ENCODE data around the gene OR5AU1. TPM values are rescaled to one million over a fixed set of nuclear protein-coding genes. Genes with fewer than 3 reads are reported as not detected.
A peak's percentile ranks its signal among the peaks of the same experiment; 100 is the strongest.
"Not testable (repeated sequence)": the region's sequence is repeated elsewhere in the genome, so short reads cannot be mapped to it uniquely, and the experiment has no call there.

Gene OR5AU1
- total RNA-seq, 1 donor from 2014 or later = not detected

DNA sequence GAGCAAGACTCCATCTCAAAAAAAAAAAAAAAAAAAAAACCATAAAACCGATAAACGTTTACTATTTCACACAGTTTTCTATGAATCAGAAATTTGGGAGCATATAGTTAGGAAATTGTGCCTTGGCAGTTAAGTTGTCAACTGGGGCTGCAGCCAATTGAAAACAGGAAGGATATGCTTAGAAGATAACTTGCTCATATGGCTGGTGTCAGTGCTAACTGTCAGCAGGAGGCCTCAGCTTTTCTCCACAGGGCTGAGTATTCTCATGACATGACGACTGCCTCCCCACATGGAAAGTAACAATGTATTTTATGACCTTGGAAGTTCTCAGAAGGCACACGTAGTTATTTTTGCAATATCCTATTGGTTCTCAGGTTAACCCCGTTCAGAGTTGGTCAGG lies 29.6 kb upstream of the OR5AU1 start:
- ATAC-seq = no peak
- no peak for DNase-seq (ENCODE audit: low spot score)
- intact Hi-C loops (cut with DNase I) = no loop called here

DNA sequence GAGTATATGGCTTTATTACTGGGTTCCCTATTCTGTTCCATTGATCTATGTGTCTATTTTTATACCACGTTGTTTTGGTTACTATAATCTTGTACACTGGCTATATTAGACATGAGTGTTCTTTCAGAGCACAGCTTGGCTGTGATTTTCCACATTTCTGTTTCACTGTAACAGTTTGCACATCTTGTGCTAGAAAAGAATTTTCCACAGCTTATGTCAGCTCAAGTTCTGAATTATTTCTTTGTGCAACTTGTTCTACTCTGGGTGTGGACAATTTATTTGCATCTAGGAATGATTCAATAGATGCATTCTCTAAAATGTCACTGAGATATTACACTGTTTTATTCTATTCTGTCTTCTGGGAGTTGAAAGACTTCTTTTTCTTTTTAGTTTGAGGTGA lies 28.4 kb upstream of the OR5AU1 start:
- intact Hi-C loops (cut with DNase I) = no loop called here
- ATAC-seq (peak; percentile 46), DNase-seq (ENCODE audit: low spot score) (no peak)

DNA sequence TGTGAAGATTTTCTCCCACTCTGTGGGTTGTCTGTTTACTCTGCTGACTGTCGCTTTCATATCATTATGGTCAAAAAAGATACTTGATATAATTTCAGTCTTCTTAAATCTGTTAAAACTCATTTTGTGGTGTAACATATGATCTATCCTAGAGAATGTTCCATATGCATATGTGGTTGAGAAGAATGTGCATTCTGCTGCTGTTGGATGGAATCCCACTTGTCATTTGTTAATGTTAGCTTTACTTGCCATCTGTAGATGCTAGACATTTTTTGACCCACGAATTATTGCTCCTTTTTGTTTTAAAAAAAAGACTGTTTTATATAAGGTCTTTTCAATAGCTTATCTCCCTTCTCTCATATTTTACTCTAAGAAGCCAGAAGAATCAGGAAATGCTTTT lies 26.3 kb upstream of the OR5AU1 start:
- intact Hi-C loops (cut with DNase I) = no loop called here
- ATAC-seq (no peak), DNase-seq (ENCODE audit: low spot score) (no peak)

DNA sequence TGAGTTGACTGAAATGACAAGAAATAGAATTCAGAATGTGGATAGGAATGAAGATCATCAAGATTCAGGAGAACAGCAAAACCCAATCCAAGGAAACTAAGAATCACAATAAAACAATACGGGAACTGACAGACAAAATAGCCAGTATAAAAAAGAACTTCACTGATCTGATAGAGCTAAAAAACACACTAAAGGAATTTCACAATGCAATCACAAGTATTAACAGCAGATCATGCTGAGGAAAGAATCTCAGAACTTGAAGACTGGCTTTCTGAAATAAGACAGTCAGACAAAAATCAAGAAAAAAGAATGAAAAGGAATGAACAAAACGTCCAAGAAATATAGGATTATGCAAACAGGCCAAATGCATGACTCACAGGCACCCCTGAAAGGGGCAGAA lies 15.3 kb upstream of the OR5AU1 start:
- DNase-seq (ENCODE audit: low spot score) (no peak), ATAC-seq (no peak)
- intact Hi-C loops (cut with DNase I) = no loop called here

DNA sequence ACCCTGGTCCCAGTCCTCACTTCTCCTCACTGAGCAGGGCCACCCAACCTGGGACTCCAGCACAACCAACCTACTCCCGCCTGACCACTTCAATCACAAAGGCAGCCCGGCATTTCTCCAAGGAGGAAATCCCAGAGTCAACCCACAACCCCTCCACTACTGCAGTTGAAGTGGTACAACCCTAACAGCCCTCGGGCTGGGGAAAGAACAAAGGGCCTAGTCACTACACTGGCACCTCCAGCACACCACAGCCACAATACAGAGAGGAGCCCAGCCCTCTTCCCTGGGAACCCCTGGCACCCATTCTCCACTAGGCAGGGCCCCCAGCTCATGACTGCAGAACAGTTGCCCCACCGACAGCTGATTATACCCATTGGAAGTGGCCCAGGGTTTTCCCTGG lies 13.7 kb upstream of the OR5AU1 start:
- DNase-seq (ENCODE audit: low spot score) = no peak
- ATAC-seq = no peak
- intact Hi-C loops (cut with DNase I) = no loop called here

DNA sequence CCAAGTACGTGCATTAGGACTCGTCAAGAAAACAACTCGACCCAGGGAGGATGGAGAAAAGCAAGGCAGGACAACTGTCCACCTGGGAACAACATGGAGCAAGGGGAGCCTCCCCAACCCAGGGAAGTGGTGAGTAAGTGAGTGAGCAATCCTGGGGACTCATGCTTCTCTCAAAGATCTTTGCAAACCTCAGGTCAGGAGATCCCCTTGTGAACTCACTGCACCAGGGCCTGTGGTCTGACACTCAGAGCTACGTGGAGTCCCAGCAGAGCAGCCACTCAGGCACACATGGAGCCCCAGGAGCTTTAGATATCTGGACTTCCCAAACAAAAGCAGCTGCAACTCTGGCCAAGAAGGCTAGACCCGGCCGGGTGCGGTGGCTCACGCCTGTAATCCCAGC lies 12.2 kb upstream of the OR5AU1 start:
- DNase-seq (ENCODE audit: low spot score) = no peak
- ATAC-seq = no peak
- intact Hi-C loops (cut with DNase I) = no loop called here

DNA sequence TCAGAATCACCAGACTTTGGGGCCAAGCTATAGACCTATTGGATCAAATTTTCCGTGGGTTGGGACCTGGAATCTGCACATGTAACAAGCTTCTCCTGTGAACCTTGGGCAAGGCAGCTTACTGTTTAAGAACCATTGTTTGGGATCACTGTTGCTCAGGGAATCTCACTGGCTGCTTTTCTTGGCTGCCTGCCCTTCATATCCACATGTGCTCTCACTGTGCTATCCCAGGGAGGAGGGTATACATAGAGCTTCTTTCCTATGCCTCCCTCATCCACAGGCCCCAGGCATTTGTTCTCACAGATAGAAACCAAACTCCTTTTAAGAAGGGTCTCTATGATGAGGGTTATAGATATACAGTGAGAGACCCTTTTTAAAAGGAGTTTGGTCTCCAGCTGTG lies 9.8 kb upstream of the OR5AU1 start:
- intact Hi-C loops (cut with DNase I); DNase-seq (ENCODE audit: low spot score): not testable (repeated sequence)
- ATAC-seq = peak; percentile 58

DNA sequence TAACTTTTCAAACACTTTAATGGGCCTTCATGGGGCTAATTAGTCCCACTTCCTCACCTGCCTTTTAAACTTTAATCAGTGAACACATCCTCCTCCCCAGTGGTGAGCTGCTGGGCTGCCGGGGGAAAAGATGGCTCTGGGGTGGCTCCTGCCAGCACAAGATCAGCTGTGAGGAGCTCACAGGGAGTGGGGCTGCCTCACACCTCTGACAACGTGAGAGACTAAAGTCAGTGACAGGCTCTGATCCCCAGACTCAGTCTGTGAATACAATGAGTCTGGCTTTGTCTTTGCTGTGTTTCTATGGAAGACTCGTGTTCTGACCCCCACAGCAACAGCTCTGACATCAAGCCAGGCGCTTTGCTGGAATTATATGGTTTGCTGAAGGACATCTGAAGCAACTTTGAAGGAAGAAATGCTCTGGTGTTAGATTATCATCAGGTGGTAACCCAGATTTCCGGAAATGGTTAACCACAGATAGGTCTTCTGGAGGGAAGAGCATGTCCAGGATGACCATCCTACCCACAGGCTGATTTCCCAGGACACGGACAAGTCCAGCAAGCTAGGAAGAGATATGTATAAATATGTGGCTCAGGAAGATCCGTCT lies 9.2 kb upstream of the OR5AU1 start:
- intact Hi-C loops (cut with DNase I); DNase-seq (ENCODE audit: low spot score): not testable (repeated sequence)
- ATAC-seq = peak; percentile 13

DNA sequence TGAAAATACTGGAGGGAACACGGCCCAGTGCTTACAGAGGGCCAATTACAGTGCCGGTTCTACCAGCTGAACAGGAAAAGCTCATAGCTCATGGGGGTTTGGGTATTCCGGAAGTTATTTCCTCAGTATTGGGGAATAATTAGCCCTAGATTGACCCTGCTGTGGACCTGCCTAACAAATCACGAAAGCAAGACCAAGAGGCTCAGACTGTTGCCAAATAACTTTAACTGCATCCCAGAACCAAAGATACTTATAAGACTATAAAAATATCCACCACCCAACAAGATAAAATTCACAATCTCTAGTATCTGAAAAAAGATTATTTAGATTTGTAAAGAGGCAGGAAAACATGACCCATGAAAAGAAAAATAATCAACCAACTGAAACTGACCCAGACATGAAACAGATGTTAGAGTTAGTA lies 8.0 kb upstream of the OR5AU1 start:
- DNase-seq (ENCODE audit: low spot score) (no peak), ATAC-seq (no peak)
- intact Hi-C loops (cut with DNase I) = no loop called here

DNA sequence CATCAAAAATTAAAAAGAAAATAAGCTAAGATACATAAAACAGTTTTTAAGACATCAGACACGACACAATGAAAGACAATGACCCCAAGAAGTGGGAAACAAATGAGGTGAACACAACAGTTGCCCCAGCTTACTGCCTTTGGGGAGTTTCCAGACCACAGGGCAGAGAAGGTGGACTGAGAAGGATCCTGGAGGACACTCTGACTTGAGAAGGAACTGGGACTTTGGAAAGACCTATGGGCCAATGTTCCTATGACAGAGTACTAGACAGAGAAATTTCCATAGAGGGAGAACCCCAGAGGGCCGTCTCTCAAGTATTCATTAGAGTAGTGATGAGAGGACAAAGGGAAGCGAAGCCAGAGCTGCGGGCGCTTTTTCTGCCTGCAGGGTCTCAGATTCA lies 6.2 kb upstream of the OR5AU1 start:
- no peak for DNase-seq (ENCODE audit: low spot score)
- intact Hi-C loops (cut with DNase I) = no loop called here
- ATAC-seq = no peak

DNA sequence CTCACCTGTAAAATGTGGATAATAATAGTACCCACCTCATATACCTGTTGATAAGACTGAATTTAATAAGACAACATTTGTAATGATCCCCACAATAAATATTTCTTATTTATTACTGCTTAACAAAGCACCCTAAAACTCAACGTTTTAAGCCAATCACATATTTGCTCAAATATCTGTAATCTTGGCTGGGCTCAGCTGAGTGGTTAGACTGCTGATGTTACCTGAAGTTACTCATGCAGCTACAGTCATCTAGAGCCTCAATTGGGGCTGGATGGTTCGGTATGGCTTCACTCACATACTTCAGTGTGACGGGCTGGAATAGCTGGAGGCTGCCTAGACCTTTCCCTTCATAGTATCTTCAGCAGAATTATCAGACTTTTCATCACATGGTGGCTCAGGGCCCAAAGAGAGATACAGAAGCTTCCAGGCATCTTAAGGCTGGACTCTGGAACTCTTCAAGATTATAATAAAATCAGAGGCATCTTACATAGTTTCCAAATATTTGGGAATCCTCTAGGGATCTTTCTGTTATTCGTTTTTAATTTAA lies 4.3 kb upstream of the OR5AU1 start:
- ATAC-seq (no peak), DNase-seq (ENCODE audit: low spot score) (no peak)
- intact Hi-C loops (cut with DNase I) = no loop called here

DNA sequence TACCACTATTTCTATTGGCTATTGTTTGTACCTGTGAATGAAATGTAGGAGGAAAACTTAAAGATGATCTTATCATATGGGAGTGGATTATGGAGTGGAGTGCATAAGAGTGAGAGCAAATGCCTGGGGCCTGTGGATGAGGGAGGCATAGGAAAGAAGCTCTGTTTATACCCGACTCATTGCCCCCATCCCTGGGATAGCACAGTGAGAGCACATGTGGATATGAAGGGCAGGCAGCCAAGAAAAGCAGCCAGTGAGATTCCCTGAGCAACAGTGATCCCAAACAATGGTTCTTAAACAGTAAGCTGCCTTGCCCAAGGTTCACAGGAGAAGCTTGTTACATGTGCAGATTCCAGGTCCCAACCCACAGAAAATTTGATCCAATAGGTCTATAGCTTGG lies 2.3 kb upstream of the OR5AU1 start:
- intact Hi-C loops (cut with DNase I); DNase-seq (ENCODE audit: low spot score); ATAC-seq: not testable (repeated sequence)

DNA sequence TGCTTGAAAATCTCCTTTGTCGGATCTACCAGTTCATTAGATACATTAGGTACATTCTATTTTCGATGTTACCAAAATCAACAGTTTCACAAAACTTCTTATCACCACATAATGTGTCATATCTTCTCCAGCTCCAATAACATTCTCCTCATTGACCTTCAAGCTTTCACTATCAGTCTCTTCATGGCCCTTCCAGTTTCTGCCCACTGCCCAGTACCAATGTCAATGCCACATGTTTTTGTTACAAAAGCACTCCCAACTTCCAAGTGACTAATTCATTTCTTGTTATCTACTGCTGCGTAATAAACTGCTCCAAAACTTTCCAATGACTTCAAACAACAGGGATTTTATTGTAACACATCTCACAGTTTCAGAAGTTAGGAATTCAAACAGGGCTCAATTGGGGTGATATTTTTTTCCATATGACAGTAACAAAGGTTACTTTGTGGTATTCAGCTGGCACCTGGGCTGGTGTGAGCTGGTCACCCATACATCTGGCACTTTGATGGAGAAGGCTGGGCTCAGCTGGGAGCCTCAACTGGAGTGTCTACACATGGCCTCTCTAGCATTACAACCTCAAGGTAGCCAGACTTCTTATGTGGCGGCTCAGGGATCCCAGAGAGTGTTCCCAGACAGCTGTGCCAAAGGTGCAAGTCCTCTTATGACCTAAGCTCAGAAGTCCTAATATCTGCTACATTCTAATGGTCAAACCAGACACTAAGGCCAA lies 6.1 kb downstream of the OR5AU1 start:
- intact Hi-C loops (cut with DNase I) = no loop called here
- ATAC-seq (no peak), DNase-seq (ENCODE audit: low spot score) (no peak)

DNA sequence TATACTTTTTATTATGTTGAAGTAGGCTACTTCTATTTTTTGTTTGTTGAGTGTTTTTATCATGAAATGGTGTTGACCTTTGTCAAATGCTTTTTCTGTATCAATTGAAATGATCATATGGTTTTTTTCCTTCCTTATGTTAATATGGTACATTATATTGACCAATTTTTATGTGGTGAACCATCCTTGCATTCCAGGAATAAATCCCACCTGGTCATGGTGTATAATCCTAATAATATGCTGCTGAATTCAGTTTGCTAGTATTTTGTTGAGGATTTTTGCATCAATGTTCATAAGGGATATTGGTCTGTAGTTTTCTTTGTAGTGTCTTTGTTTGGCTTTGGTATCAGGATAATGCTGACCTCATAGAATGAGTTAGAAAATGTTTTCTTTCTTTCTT lies 10.4 kb downstream of the OR5AU1 start:
- ATAC-seq = no peak
- DNase-seq (ENCODE audit: low spot score) = no peak
- intact Hi-C loops (cut with DNase I) = no loop called here

DNA sequence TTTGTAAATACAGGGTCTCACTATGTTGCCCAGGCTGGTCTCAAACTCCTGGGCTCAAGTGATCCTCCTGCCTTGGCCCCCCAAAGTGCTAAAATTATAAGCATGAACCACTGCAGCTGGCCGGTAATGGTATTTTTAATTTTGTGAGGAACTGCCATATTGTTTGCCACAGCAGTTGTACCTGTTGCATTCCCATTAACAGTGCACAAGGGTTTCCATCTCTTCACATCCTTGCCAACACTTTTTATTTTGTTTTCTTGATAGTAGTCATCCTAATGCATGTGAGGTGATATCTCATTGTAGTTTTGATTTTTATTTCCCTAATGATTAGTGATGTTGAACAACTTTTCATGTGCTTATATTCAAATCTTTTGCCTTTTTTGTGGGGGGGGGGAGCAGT lies 13.5 kb downstream of the OR5AU1 start:
- ATAC-seq (no peak), DNase-seq (ENCODE audit: low spot score) (no peak)
- intact Hi-C loops (cut with DNase I) = no loop called here

DNA sequence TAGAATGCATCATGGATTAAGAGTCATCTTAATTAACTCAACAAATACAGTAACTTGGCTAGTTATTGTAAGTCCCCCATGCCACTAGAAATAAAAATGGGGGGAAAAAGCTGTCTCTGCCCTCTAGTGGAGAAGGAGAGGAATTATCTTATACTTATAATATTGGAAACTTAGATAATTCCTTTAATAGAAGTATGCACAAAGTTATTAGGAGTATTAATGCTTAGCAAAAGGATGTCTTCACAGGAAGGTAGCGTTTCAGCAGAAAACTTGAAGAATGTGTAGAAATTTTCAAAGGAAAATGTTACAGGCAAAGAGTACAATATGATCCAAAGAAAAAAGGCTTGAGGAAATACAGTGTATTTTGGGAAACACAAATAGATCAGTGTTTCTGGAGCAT lies 19.8 kb downstream of the OR5AU1 start:
- ATAC-seq = no peak
- no peak for DNase-seq (ENCODE audit: low spot score)
- intact Hi-C loops (cut with DNase I) = no loop called here

DNA sequence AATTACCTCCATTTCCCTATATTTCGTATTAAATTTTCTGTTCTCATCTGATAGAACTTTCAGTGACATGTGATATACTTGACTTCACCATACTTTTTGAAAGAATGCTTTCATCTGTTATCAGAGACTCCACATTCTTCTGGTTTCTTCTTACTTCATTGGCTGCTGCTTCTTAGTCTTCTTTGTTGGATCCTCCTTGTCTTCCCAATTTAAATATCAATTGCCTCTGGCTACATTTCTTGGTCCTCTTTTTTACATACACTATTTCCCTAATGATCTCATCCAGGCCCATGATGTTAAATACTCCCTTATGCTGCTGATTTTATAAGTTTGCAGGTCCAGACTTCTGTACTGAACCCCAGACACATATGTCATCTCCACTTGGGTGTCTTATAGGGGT lies 22.0 kb downstream of the OR5AU1 start:
- intact Hi-C loops (cut with DNase I) = no loop called here
- ATAC-seq = no peak
- DNase-seq (ENCODE audit: low spot score) = no peak

DNA sequence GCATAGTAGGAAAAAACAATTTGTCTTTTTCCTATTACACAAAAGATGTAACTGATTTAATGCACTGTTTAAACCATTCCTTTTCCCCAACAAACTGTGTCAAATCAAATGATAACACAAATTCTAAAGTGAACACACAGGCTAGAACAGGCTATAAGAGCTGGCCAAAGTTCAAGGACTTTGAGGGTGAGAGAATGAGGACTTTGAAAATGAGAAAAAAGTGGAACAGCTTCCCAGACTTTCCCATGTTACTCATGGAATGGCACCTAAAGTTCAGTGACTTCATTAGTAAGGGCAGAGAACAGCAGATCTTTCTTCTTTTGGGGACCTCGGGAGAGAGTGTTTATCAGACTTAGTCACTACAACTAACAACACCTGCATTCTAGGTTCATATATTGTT lies 32.4 kb downstream of the OR5AU1 start:
- intact Hi-C loops (cut with DNase I) = no loop called here
- DNase-seq (ENCODE audit: low spot score) (no peak), ATAC-seq (no peak)

DNA sequence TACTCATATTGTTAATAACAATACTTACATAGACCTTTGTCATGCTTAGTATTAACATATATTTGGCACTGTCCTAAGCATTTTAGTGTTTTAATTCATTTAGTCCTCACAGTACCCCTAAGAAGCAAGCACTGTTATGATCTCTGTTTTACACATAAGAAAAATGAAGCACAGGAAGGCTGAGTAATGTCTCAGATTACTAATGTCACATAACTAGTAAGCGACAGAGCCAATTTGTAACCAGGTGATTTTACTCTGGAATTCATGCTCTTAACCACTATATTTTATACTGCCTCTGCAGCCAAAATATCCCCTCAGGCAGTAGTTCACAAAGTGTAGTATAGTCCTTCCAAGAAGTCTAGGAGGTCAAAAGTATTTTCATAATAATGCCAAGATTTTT lies 34.7 kb downstream of the OR5AU1 start:
- intact Hi-C loops (cut with DNase I) = no loop called here
- DNase-seq (ENCODE audit: low spot score) (no peak), ATAC-seq (no peak)

DNA sequence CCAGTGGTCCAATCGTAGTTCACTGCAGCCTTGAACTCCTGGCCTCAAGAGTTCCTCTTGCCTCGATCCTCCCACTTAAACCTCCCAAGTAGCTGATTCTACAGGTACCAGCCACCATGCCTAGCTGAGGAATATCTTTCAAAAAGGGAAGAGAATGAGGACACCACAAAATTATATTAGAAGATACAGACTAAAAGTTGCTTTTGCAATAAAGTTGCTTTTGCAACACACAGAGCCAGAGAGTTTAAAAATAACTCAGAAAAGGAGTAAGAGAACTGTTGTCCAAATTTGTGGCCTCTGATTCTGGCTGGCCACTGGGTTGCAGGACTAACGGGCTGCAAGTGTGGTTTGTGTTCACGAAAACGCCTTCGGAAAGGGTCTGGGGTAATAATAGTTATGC lies 35.2 kb downstream of the OR5AU1 start:
- DNase-seq (ENCODE audit: low spot score) (no peak), ATAC-seq (no peak)
- intact Hi-C loops (cut with DNase I) = no loop called here

DNA sequence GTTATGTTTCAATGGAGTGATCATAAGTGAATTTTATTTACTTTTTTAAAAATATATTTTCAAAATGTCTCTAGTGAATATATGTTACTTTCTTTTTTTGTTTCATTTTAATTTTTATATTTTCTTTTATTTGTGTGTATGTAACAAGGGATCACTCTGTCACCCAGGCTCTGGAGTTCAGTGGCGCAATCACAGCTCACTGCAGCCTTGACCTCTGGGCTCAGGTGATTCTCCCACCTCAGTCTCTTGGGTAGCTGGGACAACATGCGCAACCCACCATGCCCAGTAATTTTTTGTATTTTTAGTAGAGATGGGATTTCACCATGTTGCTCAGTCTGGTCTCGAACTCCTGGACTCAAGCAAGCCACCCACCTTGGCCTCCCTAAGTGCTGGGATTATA lies 36.9 kb downstream of the OR5AU1 start:
- ATAC-seq (no peak), DNase-seq (ENCODE audit: low spot score) (no peak)
- intact Hi-C loops (cut with DNase I) = no loop called here

All from sciatic nerve (tissue), 2 donors.